Endothelial cell (in vitro differentiated cells): Measurements from ENCODE around the gene DIP2A. TPM values are rescaled to one million over a fixed set of nuclear protein-coding genes. Genes with fewer than 3 reads are reported as not detected.

Experiments used
- DNase-seq: peaks from one replicate; pipeline ENCODE4 v3.0.0; 2021; ENCODE audit warnings: low spot score
- H3K27ac Mint-ChIP-seq: one replicate; pipeline ENCODE4 v1.8.0; 2021; ENCODE audit warnings: mixed read lengths, inconsistent platforms; ENCODE audit not compliant: unreplicated experiment
- H3K27me3 Mint-ChIP-seq: one replicate; pipeline ENCODE4 v1.8.0; 2021; ENCODE audit warnings: mild to moderate bottlenecking, moderate library complexity, mixed read lengths, inconsistent platforms; ENCODE audit not compliant: unreplicated experiment
- H3K36me3 Mint-ChIP-seq: one replicate; pipeline ENCODE4 v1.8.0; 2021; ENCODE audit warnings: mild to moderate bottlenecking, low read depth, mixed read lengths, inconsistent platforms; ENCODE audit not compliant: unreplicated experiment
- H3K4me1 Mint-ChIP-seq: one replicate; pipeline ENCODE4 v1.8.0; 2021; ENCODE audit warnings: mild to moderate bottlenecking, mixed read lengths, inconsistent platforms; ENCODE audit not compliant: unreplicated experiment
- H3K4me3 Mint-ChIP-seq: one replicate; pipeline ENCODE4 v1.8.0; 2021; ENCODE audit warnings: mild to moderate bottlenecking, mixed read lengths, inconsistent platforms; ENCODE audit not compliant: unreplicated experiment
- H3K9me3 Mint-ChIP-seq: one replicate; pipeline ENCODE4 v1.8.0; 2021; ENCODE audit warnings: mixed read lengths, inconsistent platforms; ENCODE audit not compliant: unreplicated experiment
- total RNA-seq: library from RNA; stranded (reverse); fragmentation: NEBNext Ultra II Directional; extraction: Animal tissue kit (Norgen Biotek cat#: 25700); gene quantifications from one replicate; pipeline ENCODE4 v1.2.1, GENCODE V29; 2021; ENCODE audit not compliant: unreplicated experiment
- TF ChIP-seq, protein P1 (sequence below): fragments of 200-600 bp; sonication (generic); IDR thresholded peaks from one replicate; pipeline ENCODE4 v1.5.0; 2021; ENCODE audit warnings: antibody characterized with exemption; ENCODE audit not compliant: unreplicated experiment

Gene DIP2A
- total RNA-seq, 1 donor from 2014 or later = 80.2 TPM

GRCh38 chr21:46605767-46606426 lies 147.2 kb downstream of the DIP2A start:
- TF ChIP-seq, protein P1, sequence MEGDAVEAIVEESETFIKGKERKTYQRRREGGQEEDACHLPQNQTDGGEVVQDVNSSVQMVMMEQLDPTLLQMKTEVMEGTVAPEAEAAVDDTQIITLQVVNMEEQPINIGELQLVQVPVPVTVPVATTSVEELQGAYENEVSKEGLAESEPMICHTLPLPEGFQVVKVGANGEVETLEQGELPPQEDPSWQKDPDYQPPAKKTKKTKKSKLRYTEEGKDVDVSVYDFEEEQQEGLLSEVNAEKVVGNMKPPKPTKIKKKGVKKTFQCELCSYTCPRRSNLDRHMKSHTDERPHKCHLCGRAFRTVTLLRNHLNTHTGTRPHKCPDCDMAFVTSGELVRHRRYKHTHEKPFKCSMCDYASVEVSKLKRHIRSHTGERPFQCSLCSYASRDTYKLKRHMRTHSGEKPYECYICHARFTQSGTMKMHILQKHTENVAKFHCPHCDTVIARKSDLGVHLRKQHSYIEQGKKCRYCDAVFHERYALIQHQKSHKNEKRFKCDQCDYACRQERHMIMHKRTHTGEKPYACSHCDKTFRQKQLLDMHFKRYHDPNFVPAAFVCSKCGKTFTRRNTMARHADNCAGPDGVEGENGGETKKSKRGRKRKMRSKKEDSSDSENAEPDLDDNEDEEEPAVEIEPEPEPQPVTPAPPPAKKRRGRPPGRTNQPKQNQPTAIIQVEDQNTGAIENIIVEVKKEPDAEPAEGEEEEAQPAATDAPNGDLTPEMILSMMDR = no peak
- Mint-ChIP-seq H3K4me1 (no peaks in the 10 kb centered on the region), H3K36me3 (no peaks in the 10 kb centered on the region), H3K9me3 (no peaks in the 10 kb centered on the region), H3K27me3 (no peaks in the 10 kb centered on the region), H3K27ac (no peak overlapping the region), H3K4me3 (no peak overlapping the region)
- no peak for DNase-seq

DNA sequence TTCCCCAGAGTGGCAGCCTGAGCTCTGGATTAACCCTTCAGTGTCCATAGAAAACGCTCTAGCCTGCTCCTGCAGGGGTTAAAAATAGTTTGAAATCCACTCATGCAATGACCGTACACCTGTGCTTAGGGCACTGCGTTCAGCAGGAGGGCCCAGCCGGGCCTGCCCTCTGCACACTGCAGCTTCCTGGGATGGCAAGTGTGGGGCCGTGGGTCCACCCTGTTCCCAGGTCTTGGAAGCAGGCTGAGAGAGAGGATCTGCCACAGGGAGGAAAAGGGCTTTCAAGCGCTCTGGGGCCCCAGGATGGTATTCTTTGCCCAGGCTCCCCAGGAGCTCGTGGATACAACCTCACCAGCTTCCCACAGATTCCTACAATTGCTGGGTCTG lies 147.7 kb downstream of the DIP2A start:
- no peaks in the 10 kb centered on the region for H3K27me3 Mint-ChIP-seq
- H3K4me1 Mint-ChIP-seq = no peaks in the 10 kb centered on the region
- TF ChIP-seq, protein P1 = no peak
- no peak overlapping the region for H3K27ac Mint-ChIP-seq
- no peaks in the 10 kb centered on the region for H3K36me3 Mint-ChIP-seq
- H3K9me3 Mint-ChIP-seq = no peaks in the 10 kb centered on the region
- no peak overlapping the region for H3K4me3 Mint-ChIP-seq
- no peak for DNase-seq

GRCh38 chr21:46607636-46608035 lies 148.9 kb downstream of the DIP2A start:
- no peak for DNase-seq
- no peak overlapping the region for H3K4me3 Mint-ChIP-seq
- no peaks in the 10 kb centered on the region for H3K9me3 Mint-ChIP-seq
- TF ChIP-seq, protein P1 = no peak
- H3K36me3 Mint-ChIP-seq = no peaks in the 10 kb centered on the region
- H3K27ac Mint-ChIP-seq = no peak overlapping the region
- H3K27me3 Mint-ChIP-seq = no peaks in the 10 kb centered on the region
- H3K4me1 Mint-ChIP-seq = no peaks in the 10 kb centered on the region

- Mint-ChIP-seq H3K27ac (no peak overlapping the region), H3K9me3 (no peaks in the 10 kb centered on the region), H3K4me1 (no peaks in the 10 kb centered on the region), H3K4me3 (no peak overlapping the region), H3K36me3 (no peaks in the 10 kb centered on the region), H3K27me3 (no peaks in the 10 kb centered on the region)
- TF ChIP-seq, protein P1 = no peak
- DNase-seq = no peak
Observed at GRCh38 chr21:46608672-46609111, 150.0 kb downstream of the DIP2A start.

- Mint-ChIP-seq H3K27ac (no peak overlapping the region), H3K4me3 (no peak overlapping the region), H3K4me1 (no peaks in the 10 kb centered on the region), H3K9me3 (no peaks in the 10 kb centered on the region), H3K36me3 (no peaks in the 10 kb centered on the region), H3K27me3 (no peaks in the 10 kb centered on the region)
- DNase-seq = no peak
- TF ChIP-seq, protein P1 = no peak
Observed at GRCh38 chr21:46610018-46610701, 151.5 kb downstream of the DIP2A start.
